NAMALWA (cell line): ENCODE measurements around the gene PTPRF.
"Not testable (repeated sequence)": the region's sequence is repeated elsewhere in the genome, so short reads cannot be mapped to it uniquely, and the experiment has no call there.

Source experiments
- DNase-seq: peaks from one replicate; pipeline ENCODE4 v3.0.0-alpha.2; 2015; ENCODE audit warnings: low spot score

PTPRF gene

DNA sequence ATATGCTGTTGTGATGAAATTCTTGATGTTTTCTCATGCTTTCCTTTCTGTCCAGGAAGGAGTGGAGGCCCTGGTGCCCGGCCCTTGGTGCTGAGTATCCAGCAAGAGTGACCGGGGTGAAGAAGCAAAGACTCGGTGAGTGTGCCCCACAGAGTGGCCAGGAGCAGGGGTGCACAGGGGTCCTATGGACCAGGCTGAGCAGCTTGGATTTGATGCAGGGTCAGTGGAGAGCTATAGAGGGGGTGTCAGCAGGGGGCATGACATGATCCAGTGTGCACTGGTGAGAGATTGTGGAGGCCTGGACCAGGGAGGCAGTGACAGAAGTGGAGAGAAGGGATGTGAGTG, 7.4 kb downstream of the PTPRF start:
- no peak for DNase-seq

DNA sequence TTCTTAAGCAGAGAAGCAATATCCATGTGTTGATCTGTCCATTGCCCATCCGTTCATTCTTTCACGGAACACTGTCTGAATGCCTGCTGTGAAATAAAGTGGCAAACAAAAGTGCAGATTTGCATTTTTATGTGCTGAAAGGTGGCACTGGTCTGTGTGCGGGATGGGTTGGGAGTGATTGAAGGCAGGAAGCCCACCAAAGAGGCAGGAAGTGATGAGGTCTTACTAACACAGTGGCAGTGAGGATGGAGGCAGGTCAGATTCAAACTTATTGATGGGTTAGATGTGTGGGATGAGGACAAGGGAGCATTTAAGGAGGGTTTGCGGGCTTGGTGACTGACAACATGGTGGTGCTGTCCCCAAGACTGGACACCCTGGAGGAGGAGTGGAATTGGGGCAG, 8.3 kb downstream of the PTPRF start:
- no peak for DNase-seq

DNA sequence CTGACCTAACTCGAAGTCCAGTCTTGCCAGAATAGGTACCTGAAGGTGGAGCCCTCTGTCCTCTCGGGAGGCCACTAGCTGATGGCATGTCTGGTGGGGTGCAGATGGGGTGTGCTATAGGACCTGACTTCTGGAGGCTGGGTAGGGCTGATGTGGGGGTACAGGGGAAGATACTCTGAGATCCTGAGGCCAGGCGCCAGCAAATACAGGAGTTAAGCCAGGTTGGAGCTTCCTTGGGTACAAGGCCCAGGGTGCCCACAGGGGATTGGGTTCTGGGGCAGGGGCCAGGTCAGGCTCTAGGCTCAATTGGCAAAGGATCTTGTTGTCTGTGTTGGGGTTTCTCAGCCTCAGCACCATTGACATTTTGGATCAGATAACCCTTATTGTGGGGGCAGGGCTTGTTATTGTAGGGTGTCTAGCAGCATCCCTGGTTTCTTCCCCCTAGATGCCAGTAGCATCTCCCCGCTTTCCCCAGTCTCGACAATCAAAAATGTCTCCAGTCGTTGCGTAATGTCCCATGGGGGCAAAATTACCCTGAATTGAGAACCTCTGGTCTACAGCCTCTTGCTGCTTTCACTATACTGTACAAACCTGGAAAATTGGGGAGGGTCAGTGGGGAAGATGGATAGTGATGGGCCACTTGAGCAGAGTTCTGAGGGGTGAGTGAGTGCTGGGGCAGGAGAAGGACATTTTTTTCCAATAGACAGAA, 9.2 kb downstream of the PTPRF start:
- DNase-seq = no peak

DNA sequence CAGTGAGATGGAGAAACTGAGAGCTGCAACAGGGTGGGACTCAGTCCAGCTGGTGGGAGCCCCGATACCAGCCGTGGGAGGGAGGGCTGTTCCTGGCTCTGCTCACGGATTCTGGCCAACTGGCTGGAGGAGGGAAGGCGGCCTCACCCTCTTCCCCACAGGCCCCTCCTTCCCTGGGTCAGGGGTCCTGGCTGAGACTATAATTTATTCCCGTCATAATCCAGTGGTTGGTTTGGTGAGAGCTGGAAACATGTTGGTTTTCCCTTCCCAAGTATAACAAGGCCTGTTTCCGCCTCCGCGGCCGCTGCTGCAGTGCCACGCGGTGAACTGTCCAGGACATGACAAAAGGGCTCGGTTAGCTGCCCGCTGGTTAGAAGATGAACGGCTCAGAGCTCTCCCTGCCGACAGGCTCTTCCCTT, 10.0 kb downstream of the PTPRF start:
- no peak for DNase-seq

DNA sequence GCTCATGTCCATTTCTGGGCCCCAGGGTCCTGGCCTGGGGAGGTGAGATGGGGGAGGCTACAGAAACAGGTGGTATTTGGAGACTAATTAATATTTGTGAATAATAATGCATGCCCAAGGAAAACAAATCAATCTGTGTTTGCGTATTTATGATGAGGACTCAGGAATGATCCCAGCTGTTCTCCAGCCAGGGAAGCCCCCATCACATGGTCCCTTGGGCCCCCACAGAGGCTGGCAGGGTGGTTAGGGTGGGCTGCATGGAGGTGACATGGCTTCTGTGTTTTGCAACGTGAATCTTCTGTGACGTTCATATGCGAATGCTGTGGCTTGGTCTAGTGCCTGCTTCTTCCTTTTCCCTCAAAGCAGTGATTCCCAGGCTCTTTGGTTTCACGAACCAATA, 10.5 kb downstream of the PTPRF start:
- no peak for DNase-seq

DNA sequence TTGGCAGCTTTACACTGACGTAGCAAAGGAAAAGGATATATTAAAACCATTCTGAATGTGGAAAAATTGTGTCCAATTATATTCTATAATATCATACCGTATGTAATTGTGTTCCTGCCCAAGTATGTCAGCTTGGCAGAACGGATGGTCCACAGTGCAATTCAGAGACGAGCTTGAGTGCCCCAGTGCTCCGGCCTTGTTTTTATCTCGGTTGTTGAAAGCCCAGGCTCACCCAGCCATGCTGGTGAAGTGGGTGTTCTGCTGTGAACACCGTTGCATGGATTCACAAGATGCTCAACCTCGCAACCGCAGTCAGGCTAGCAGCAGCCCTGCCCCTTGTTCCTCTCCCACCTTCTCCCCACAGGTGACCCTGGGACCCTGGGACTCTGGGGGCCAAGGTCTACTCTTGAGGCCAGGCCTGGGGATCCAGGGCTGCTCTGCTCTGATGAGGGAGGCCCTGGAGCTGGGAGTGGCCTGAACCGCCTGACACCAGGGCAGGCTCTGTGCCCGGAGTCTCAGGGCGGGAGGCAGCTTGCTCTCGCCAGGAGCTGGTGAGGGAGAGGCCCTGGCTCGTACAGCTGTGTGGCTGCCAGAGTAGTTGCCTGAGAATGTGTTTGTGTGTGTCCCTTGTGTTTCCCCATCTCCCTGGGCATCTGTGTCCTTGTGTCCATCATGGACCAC, 11.2 kb downstream of the PTPRF start:
- DNase-seq = no peak

DNA sequence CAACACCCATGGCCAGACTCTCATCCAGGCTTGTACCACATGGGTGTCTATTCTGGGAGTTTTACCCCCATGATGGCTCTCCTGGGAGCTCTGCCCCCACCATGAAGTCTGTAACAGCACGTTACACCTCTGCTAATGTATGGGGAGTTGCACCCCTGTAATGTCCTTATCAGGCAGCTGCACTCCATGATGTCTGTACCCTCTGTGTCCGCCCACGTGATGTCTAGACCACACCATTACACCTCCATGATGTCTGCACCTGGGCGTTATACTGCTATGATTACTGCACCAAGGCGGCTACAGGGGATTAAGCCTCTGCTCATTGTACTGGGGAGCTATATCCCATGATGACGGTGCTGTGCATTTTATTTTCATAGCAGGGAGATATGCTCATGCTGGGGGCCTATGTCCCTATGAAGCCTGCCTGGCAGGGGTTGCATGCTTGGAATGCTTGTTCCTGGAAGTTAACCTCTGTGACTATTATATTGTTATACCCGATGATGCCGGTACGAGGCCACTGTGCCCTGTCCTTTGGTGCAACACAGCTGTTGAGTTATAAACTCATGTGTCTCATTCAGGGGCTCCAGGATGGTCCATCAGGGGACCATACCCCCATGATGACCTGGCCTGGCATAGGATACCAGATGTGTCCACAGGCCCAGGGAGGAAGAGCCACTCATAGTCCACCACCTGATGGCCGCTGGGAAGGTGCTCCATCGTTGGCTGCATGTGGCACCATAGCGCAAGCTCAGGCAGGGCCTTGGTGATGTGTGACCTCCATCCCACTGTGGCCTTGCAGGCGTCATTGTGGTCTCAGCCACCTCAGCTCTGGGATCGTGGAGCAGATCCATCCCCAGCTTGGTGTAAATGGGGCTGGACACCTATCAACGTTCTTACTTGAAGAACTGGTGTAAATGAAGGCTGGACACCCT, 12.1 kb downstream of the PTPRF start:
- DNase-seq = no peak

DNA sequence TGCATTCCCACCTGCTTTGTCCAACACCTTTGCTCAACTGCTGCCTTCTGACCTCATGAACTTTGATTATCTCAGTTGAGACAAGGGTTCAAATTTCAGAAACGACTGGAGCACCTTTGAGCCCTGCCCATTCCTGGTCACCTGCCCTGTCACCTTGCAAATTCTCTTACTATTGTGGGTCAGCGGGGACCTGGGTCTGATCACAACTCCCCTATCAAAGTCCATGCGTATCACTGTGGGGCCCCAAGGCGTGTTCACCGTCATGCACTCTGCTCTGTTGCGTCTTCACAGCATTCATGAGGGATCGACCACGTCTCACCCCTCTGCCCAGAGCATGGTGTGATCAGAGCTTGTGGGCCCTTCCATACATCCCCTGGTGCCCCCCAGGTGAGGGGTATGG, 12.9 kb downstream of the PTPRF start:
- DNase-seq = no peak

DNA sequence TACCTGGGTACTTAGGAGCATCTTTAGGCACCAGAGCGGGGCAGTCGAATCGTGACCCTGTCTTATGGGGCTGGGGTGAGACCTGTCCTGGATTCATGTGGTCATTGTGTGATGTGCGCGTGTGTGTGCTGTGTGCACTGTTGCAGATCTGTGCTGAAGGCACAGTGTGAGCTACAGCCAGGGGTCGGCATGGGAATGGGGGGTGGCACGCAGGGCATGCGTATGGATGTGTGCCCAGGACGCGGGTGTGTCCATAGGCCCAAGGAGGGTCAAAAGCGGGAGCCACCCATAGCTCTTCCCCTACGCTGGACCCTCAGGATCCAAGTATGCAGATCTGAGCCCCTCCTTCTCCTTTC, 14.6 kb downstream of the PTPRF start:
- no peak for DNase-seq

DNA sequence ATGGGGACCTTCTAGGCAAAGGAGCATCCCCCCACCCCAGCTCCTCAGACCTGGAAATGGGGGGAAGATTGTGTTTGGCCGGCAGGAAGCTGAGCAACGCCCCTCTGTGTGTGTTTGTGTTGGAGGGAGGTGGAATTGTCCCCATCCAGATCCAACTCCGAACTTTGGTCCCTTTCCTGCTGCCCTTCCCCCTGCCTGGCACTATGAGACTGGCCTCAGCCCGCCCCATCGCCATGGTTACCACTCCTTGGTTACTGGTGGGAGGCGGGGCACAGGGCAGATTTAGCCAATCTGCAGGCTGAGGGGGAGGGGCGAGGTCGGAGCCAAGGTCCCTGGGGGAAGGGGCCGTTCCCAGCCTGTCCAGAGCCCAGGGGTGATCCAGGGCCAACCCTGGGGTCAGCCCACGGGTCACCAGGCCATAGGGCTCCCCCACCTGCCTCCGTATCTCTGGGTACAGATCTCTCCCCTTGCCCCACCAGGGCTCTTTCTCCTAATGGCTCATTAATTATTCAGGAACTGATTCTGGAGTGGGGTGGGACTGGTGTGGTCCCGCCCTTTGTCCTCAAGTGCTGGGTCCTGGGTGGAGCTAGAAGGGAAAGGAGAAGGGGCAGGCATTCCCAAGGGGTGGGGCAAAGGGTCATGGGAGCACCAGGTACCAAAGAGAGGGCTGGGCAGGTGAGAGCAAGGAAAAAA, 15.2 kb downstream of the PTPRF start:
- DNase-seq = peak; percentile 44

DNA sequence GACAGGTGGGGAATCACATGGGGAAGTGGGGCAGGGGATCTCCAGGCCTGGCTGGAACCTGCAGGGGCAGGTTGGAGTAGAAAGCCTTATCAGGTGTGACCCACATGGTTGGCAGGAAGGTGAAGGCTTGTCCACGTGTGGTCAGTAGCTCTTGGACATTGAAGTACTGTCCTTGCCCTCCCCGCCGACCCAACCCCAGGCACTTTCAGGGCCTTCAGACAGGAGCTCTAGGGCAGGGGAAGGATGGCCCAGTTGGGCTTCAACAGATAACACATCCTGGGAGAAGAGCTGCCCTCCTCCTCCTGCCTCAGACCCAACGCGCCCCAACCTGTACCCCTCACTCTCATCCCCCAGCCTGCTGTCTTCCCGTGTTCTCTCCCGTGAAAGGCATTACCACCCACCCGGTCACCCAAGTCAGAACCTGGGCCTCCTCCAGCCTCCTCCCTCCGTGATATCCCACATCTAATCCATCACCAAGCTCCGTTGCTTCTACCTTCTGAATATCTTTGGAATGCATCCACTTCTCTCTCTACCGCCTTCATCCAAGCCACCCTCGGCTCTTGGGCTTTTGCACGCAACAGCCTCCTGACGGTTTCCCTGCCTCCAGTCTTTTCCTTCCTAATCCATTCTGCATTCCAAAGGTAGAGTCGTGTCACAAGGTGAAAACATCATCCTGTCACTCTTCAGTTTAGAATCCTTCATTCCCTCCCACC, 15.9 kb downstream of the PTPRF start:
- no peak for DNase-seq

DNA sequence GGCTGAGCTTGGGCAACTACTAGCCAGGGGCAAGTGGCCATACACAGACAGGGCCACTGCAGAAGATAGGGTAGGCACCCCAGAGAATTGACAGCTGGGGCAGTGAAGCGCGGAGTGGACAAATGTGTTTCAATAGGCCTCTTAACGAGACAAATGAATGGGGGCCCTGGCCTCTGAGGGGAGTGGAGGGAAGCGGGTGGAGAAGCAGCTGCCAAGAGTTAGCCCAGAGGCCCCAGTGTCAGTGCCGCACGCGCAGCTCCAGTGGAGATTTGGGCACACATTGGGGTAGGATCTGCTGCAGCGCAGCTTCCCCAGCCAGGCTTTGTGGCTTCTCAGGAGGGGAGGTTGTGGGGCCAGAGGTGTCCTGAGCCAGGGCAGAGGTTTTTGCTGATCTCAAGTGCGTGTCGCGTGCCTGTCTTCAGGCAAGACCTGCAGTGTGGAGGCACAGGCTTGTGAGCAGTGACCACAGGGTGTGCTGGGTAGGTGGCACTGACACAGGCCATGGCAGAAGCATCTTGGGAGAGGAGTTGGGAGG, 16.9 kb downstream of the PTPRF start:
- no peak for DNase-seq

DNA sequence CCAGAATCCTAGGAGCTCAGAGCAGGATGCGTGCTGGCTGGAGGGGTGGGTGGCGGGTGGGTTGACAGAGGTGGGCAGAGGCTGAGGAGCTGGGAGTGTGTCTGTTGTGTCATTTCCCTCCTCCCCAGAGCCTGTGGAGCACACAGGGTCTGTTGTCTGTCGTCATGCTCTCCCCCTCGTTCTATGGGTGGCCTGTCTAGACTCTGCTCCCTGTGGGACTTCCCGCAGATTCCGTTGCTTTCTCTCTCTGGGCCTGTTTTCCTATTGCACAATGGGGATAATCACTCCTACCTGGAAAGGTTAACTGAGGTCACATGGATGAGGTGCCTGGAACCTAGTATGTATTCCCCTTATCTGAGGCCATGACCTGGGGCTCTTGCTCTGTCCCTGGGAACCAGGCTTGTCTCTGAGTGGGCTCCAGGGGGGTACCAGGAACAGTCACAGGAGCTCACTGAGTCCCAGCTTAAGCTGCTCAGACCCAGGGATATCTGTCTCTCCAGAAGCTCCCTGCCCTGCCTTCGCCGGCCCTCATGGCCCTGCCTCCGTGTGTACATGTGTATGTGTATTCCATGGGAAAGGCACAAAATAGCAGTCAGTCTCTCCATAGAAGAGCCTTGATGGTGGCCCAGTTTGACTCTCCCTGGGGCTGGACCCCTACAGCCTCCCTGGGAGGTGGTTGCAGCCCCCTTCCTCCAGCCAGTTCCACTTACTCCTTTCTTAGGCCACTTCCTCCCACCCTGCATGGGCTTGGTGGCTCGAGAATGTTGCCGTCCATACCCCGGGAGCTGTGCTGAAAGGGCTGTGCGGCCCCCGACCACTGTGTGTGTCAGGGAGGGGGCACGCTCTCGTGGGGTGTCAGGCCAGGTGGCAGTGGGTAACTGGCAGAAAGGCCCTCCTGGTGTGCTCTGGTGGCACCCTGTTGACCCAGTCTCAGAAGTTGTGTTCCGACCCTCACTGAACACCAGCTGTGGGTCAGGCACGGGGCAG, 17.9 kb downstream of the PTPRF start:
- no peak for DNase-seq

DNA sequence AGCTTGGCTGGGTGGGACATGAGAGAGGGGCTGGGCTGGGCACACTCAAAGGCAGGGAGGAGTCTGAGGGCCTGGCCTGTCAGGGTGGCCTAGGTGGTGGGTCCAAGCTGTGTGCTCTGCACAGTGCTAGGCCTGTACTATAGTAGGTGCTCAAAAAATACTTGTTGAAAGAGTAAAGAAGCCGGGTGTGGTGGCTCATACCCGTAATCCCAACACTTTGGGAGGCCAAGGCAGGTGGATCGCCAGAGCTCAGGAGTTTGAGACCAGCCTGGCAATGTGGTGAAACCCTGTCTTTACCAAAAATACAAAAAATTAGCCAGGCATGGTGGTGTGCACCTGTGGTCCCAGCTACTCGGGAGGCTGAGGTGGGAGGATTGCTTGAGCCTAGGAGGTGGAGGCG, 18.7 kb downstream of the PTPRF start:
- DNase-seq = not testable (repeated sequence)

DNA sequence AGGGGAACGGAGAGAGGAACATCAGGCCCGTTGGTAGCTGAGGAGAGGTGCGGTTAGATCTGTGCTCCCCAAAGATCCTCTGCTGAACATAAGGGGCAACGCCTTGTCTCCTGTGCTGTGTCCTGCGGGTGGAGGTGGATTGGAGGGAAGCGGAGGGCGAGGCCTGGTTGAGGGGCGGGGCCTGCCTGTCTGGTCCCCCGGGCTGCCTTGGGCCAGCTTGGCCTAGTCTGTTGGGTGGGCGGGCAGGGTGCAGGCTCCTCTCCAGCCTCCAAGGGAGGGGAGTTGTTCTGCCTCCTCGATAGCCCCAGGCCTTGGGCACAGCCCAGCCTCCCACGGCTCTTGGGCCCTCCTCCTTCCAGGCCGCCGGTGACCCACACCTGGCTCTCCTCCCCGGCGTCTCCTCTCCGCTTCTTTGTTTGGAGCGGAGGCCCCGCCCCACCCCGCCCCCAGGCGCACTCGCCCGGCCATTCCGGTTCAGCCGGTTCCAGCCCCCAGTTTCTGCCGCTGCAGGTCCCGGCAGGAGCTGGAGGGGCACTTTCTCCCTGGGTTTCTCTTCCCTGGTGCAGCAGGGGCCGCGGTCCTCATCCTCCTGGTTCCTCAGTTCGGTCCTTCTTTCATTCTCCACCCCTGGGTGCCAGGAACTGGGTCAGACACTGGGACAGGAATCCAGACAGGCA, 19.4 kb downstream of the PTPRF start:
- no peak for DNase-seq

DNA sequence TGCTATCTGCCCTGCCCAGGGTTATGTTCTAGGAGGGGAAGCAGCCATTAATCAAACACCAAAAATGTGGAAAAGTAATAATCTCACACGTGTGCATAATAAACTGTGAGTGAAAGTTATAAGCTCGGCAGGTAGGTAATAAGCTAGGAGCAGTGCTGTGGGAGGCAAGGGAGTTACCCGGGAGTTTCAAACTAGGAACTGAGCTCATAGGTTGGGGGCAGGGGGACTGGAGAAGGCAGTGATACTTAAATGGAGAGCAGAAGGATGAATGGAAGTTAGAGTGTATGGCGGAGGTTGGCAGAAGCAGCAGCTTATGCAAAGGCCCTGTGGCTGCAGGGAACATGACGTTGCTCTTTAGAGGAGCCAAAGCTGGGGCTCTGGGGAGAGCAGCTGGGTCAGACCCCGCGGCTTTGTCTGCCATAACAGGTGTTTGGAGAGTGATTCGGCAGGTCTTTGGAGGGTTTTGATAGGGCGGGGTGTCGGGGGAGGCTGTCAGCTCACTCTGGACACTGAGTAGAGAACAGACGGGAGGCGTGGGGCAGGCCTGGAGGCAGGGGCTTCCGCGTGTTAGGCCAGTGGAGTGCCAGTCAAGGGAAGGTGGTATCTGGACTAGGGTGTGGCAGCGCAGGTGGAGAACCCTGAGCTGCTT, 20.0 kb downstream of the PTPRF start:
- DNase-seq = no peak

DNA sequence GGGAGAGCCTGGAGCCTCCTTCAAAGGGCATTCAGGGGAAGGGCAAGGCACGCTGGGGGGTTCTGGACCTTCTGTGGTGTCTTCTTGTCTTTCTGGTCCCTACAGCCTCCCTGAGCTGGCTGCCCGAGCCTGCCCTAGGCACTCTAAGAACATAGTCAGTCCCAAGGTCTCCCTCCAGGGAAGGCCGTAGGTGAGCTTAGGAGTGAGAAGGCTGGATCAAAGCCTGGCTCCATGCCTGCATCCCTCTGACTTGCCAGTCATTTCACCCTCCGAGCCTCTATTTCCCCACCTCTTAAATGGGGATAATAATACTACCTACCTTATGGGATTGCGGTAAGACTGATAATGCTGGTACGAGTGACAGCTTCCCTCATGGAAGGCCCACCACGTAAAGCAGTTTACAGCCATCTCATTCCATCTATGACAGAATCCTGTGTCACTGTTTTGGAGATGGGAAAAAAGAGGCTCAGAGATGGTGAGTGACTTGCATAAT, 20.8 kb downstream of the PTPRF start:
- DNase-seq = no peak

DNA sequence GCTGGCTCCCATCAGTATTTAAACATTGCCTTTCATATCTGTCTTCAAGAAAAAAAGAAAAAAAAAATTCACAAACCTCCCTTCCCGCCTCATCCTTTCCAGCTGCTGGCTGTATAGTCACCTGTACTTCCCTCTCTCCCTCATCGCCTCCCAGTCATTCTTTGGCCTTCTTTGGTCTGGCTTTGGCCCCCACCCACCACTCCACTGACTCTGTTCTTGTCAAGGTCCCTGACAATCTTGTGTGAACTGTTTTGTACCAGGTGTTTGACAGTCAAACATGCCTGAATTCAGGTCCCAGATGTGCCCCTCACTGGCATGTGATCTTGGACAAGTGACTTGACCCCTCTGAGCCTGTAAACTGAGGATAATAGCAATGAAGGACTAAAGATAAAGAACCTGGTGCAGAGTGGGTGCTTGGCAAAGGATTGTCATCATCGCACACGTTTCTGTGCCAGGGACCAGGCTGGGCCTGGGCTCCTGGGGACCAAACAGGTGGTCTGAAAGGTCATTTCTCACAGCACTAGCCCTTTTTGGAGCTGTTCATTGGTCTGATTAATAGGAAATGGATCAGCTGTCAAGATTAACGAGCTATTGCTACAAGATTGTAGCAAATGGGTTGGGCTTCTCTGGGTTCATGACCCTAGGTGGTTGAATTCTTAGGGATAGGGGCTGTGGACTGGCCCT, 21.5 kb downstream of the PTPRF start:
- DNase-seq = no peak
